PC-3 (cell line): ENCODE data around the gene FANCL.
"Not testable (repeated sequence)": the region's sequence is repeated elsewhere in the genome, so short reads cannot be mapped to it uniquely, and the experiment has no call there.

Experiments used
- CTCF ChIP-seq: fragments of 300-600 bp; sonication (generic); conservative IDR thresholded peaks from 2 replicates; pipeline ENCODE4 v1.5.1; 2017; ENCODE audit warnings: antibody characterized with exemption, low read depth, mild to moderate bottlenecking, low read length
- EZH2 ChIP-seq: fragments of 300-600 bp; sonication (generic); IDR thresholded peaks from one replicate; pipeline ENCODE4 v1.6.1; 2017; ENCODE audit warnings: antibody characterized with exemption, mild to moderate bottlenecking, low read length; ENCODE audit not compliant: unreplicated experiment

DNA sequence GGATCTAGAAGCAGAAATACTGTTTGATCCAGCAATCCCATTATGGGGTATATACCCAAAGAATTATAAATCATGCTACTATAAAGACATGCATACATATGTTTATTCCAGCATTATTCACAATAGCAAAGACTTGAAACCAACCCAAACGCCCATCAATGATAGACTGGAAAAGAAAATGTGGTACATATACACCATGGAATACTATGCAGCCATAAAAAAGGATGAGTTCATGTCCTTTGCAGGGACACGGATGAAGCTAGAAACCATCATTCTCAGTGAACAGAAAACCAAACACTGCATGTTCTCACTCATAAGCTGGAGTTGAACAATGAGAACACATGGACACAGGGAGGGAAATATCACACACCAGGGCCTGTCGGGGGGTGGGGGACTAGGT is 61.0 kb downstream of the FANCL start:
- not testable (repeated sequence) for TF ChIP-seq CTCF, EZH2
